Activated CD4-positive, alpha-beta T cell treated with anti-CD3 and anti-CD28 coated beads for 48 hours (primary cell): ENCODE results near the gene PPHLN1.

Experiments
- DNase-seq: peaks from one replicate; pipeline ENCODE4 v3.0.0-alpha.2; 2020

PPHLN1 gene

GRCh38 chr12:42484996-42485395 is 159.0 kb downstream of the PPHLN1 start:
- no peak for DNase-seq

DNA sequence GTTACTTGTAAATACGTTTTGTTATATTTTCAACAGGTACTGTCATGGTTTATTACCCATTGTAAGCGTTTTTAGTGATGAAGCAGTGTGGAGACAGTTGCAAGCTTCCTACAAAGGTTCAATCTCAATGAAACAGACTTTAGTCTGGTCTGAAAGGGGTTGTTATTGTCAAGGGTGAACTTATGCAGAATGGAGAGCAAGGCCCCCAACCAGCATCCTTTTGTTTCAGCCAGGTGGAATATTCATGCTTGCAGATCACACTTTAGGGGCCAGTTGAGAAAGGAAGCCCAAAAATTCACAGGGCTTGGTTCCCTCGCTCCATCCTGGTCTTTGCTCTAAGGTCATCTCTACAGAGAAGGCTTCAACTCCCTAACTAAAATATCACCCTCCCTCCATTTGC is 159.9 kb downstream of the PPHLN1 start:
- DNase-seq: no peak

GRCh38 chr12:42486407-42486806 is 160.4 kb downstream of the PPHLN1 start:
- no peak for DNase-seq

DNA sequence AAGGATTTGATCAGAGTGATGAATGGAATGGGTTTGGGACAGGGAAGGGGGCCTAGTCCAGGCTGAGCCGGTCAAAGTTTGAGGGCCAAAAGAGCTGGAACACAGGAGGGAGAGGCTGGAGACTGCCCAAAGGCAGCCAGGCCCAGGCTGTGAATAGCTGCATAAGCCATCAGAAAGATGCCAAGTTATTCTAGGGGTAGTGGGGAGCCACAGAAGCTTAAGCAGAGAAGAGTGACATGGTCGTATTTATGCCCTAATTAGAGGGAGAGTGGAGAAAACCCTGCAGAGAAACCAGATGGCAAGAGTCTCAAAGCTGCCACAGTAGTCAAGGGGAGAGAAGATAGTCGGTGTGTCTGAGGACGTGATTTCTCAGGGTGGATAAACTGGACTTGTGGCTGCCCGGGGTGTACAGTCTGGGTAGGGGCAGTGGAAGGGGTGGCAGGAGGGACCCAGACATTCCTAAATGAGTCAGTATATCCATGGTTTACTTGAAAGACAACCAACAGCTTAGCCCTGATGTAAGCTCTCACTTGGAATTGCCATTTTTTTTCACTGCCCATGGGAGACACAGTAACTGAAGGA is 164.4 kb downstream of the PPHLN1 start:
- no peak for DNase-seq
